A549 (cell line): Measurements from ENCODE around the gene MLKL. TPM values are rescaled to one million over a fixed set of nuclear protein-coding genes. Genes with fewer than 3 reads are reported as not detected.

ENCODE experiments used
- ATAC-seq, 2 experiments: fragments of 200-7000 bp in 1 of 2; fragments of >200 bp in 1 of 2; cut with Nextera tagmentation in 1 of 2; cut with Tn5 transposase in 1 of 2; 3 replicates each; pipeline versions ENCODE4 v1.8.0 to v1.9.1; 2018 to 2020; ENCODE audit warnings: mild to moderate bottlenecking in 1 of 2, moderate library complexity in 1 of 2
- CTCF ChIA-PET: fragments of 300-600 bp; sonication (Branson Sonifier 250); formaldehyde crosslinking; extraction: SDS; loops from one replicate; lab custom pipeline; 2021; ENCODE audit warnings: antibody characterized with exemption, inconsistent platforms; lab: Yijun Ruan, JAX
- POLR2A ChIA-PET: fragments of 350-600 bp; formaldehyde crosslinking; extraction: SDS; loops from one replicate; lab custom pipeline; 2021; ENCODE audit warnings: antibody characterized with exemption, inconsistent platforms; lab: Yijun Ruan, JAX
- DNase-seq, 2 experiments: peaks; one replicate each; pipeline versions ENCODE4 v3.0.0 to v3.0.0-alpha.2; 2011 to 2016; ENCODE audit warnings: low read depth in 1 of 2, low spot score in 1 of 2
- FAIRE-seq: peaks from 2 replicates; lab custom pipeline; 2011; peaks lifted over from hg19 to GRCh38; lab: Jason Lieb, UNC
- H3K27ac ChIP-seq, 2 experiments: fragments of >200 bp; sonication (Bioruptor Twin); formaldehyde crosslinking; 3 replicates each; pipeline ENCODE4 v1.5.1; 2016 to 2017
- H3K4me1 ChIP-seq: fragments of >200 bp; sonication (Bioruptor Twin); formaldehyde crosslinking; 3 replicates; pipeline ENCODE4 v1.6.1; 2016
- H3K4me2 ChIP-seq: fragments of >200 bp; sonication (Bioruptor Twin); formaldehyde crosslinking; 3 replicates; pipeline ENCODE4 v1.6.1; 2016
- H3K4me3 ChIP-seq: fragments of >200 bp; sonication (Bioruptor Twin); formaldehyde crosslinking; 3 replicates; pipeline ENCODE4 v1.5.1; 2016
- H3K9me3 ChIP-seq: fragments of >200 bp; sonication (Bioruptor Twin); formaldehyde crosslinking; 3 replicates; pipeline ENCODE4 v1.6.1; 2016
- BHLHE40 ChIP-seq: IDR thresholded peaks from 2 replicates; pipeline ENCODE4 v1.6.1; 2012; ENCODE audit warnings: low read depth, low read length, inconsistent platforms
- CHD4 ChIP-seq: fragments of 200-600 bp; sonication (generic); IDR thresholded peaks from 2 replicates; pipeline ENCODE4 v1.6.1; 2016; ENCODE audit warnings: antibody characterized with exemption, mild to moderate bottlenecking, borderline replicate concordance
- EHMT2 ChIP-seq: fragments of 200-600 bp; sonication (generic); IDR thresholded peaks from 2 replicates; pipeline ENCODE4 v1.6.1; 2016; ENCODE audit warnings: antibody characterized with exemption, low read depth, mild to moderate bottlenecking, moderate library complexity
- ESRRA ChIP-seq: fragments of 150-350 bp; IDR thresholded peaks from 2 replicates; pipeline ENCODE4 v1.6.1; 2014; ENCODE audit warnings: mild to moderate bottlenecking, low read length, borderline replicate concordance
- FOSL2 ChIP-seq, 2 experiments: fragments of 450-650 bp in 1 of 2; fragments of >200 bp in 1 of 2; sonication (Bioruptor Twin) in 1 of 2; formaldehyde crosslinking; IDR thresholded peaks; 2 replicates each; pipeline versions ENCODE4 v1.5.0 to v1.6.1; 2016 to 2020; ENCODE audit warnings: mild to moderate bottlenecking in 1 of 2, moderate library complexity in 1 of 2
- FOXS1 ChIP-seq: fragments of 250-450 bp; sonication (Bioruptor Pico); IDR thresholded peaks from 2 replicates; pipeline ENCODE4 v1.5.0; 2020; ENCODE audit warnings: mild to moderate bottlenecking, moderate library complexity
- HOXA7 ChIP-seq: fragments of 250-450 bp; sonication (Bioruptor Pico); IDR thresholded peaks from 2 replicates; pipeline ENCODE4 v1.5.0; 2020; ENCODE audit warnings: mild to moderate bottlenecking, moderate library complexity
- HOXB5 ChIP-seq: fragments of 250-450 bp; sonication (Bioruptor Pico); IDR thresholded peaks from 2 replicates; pipeline ENCODE4 v1.5.0; 2020; ENCODE audit warnings: mild to moderate bottlenecking, moderate library complexity
- JUNB ChIP-seq: fragments of >200 bp; sonication (Bioruptor Twin); formaldehyde crosslinking; IDR thresholded peaks from 2 replicates; pipeline ENCODE4 v1.6.1; 2016
- KDM1A ChIP-seq: fragments of 200-600 bp; sonication (generic); IDR thresholded peaks from 2 replicates; pipeline ENCODE4 v1.6.1; 2016; ENCODE audit warnings: low read depth, mild to moderate bottlenecking
- MAFK ChIP-seq: fragments of 450-650 bp; IDR thresholded peaks from 2 replicates; pipeline ENCODE4 v1.6.1; 2014; ENCODE audit not compliant: partially characterized antibody
- NR3C1 ChIP-seq: fragments of >200 bp; sonication (Bioruptor Twin); formaldehyde crosslinking; IDR thresholded peaks from 3 replicates; pipeline ENCODE4 v1.6.1; 2017
- RNF2 ChIP-seq: fragments of 200-600 bp; sonication (generic); IDR thresholded peaks from 2 replicates; pipeline ENCODE4 v1.6.1; 2016; ENCODE audit warnings: low read depth, mild to moderate bottlenecking, antibody characterized with exemption, moderate library complexity, borderline replicate concordance
- TFCP2L1 ChIP-seq: fragments of 250-450 bp; sonication (Bioruptor Pico); IDR thresholded peaks from 2 replicates; pipeline ENCODE4 v1.5.0; 2021; ENCODE audit warnings: mild to moderate bottlenecking
- ZC3H11A ChIP-seq: fragments of 450-650 bp; IDR thresholded peaks from 2 replicates; pipeline ENCODE4 v1.6.1; 2014; ENCODE audit warnings: antibody characterized with exemption, mild to moderate bottlenecking
- ZNF302 ChIP-seq: fragments of 250-450 bp; sonication (Bioruptor Pico); IDR thresholded peaks from 2 replicates; pipeline ENCODE4 v1.9.0; 2021; ENCODE audit warnings: inconsistent platforms, mild to moderate bottlenecking, moderate library complexity
- WGBS: methylation state at CpG from one replicate; pipeline ENCODE4 v1.1.6; 2017; ENCODE audit errors: missing lambda C conversion rate; 5-methylcytosine and 5-hydroxymethylcytosine counted together
- polyA plus RNA-seq, 4 experiments: library from polyadenylated mRNA; depleted of rRNA in 3 of 4; stranded (reverse); fragments of >200 nt; fragmentation: RNase III in 1 of 4; extraction: RNeasy Plus Mini Kit Qiagen cat#74134 plus additional on column Dnase treatment in 1 of 4; gene quantifications; 2 replicates in 3 of 4; 3 replicates in 1 of 4; pipeline ENCODE4 v1.2.3, GENCODE V29; 2011 to 2017
- TF ChIP-seq, protein P1 (sequence below): IDR thresholded peaks from 2 replicates; pipeline ENCODE4 v1.6.1; 2012
- TF ChIP-seq, protein P2 (sequence below): fragments of 250-450 bp; sonication (Bioruptor Pico); IDR thresholded peaks from 2 replicates; pipeline ENCODE4 v1.5.0; 2021; ENCODE audit warnings: mild to moderate bottlenecking, moderate library complexity, borderline replicate concordance
- TF ChIP-seq, protein P3 (sequence below): fragments of 450-650 bp; IDR thresholded peaks from 2 replicates; pipeline ENCODE4 v1.6.1; 2014; ENCODE audit warnings: antibody characterized with exemption
- TF ChIP-seq, protein P4 (sequence below): IDR thresholded peaks from 2 replicates; pipeline ENCODE4 v1.6.1; 2012

The MLKL gene
- polyA plus RNA-seq, 2 of the 4 experiments (the other 2 are of a cell fraction), result 12.6 to 17.9 TPM

DNA sequence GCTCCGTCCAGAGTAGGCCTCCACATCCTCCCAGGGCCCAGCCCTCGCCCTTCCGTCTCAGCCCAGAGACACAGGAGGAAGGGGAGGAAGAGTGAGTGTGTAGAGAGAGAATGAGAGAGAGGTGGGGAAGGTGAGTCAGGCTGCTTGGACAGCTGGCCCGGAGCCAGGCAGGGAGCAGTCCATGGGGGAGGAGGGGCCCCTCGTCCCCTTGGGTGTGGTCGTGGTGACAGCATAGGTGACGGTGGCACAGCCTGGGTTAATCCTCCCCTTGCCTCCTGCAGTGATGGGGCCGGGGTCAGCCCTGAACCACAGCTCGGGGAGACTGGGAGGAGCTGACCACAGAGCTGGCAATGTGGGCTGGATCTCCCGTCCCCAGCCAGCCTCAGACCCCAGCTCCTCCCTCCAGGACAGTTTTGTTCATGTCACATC lies 37.5 kb upstream of the MLKL start (continued):
- TF ChIP-seq, protein P1, sequence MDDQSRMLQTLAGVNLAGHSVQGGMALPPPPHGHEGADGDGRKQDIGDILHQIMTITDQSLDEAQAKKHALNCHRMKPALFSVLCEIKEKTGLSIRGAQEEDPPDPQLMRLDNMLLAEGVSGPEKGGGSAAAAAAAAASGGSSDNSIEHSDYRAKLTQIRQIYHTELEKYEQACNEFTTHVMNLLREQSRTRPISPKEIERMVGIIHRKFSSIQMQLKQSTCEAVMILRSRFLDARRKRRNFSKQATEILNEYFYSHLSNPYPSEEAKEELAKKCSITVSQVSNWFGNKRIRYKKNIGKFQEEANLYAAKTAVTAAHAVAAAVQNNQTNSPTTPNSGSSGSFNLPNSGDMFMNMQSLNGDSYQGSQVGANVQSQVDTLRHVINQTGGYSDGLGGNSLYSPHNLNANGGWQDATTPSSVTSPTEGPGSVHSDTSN, result 0 out of 2 replicates have a peak, but pooled peaks have one; percentile 24
- TF ChIP-seq, protein P2, sequence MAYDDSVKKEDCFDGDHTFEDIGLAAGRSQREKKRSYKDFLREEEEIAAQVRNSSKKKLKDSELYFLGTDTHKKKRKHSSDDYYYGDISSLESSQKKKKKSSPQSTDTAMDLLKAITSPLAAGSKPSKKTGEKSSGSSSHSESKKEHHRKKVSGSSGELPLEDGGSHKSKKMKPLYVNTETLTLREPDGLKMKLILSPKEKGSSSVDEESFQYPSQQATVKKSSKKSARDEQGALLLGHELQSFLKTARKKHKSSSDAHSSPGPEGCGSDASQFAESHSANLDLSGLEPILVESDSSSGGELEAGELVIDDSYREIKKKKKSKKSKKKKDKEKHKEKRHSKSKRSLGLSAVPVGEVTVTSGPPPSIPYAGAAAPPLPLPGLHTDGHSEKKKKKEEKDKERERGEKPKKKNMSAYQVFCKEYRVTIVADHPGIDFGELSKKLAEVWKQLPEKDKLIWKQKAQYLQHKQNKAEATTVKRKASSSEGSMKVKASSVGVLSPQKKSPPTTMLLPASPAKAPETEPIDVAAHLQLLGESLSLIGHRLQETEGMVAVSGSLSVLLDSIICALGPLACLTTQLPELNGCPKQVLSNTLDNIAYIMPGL (CRISPR knock-in tag), result no peak
- TF ChIP-seq FOSL2 (IDR thresholded peaks at IDR 0.05) (0 out of 2 replicates have a peak, but pooled peaks have one; percentile 23), FOSL2 (CRISPR knock-in tag; IDR thresholded peaks at IDR 0.05) (peak; percentile 87), ESRRA (no peak)

DNA sequence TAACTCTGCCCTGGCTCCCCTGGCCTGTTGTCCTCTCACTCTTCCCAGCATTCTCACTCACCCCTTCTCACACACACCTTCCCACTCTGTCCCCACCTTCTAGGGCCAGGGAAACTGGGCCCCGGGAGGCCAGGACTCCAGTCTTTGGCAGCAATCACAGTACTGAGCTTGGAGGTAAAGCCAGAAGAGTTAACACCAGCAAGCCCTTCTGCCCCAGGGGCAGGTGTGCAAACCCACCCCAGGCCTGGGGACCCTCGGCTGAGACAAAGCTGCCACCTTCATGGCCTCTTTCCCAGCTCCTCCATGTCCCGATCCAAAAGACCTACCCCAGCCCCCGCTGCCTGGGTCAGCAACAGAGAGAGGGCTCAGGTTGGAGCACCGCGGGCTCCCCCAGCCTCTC lies 36.9 kb upstream of the MLKL start:
- no peak for FAIRE-seq

DNA sequence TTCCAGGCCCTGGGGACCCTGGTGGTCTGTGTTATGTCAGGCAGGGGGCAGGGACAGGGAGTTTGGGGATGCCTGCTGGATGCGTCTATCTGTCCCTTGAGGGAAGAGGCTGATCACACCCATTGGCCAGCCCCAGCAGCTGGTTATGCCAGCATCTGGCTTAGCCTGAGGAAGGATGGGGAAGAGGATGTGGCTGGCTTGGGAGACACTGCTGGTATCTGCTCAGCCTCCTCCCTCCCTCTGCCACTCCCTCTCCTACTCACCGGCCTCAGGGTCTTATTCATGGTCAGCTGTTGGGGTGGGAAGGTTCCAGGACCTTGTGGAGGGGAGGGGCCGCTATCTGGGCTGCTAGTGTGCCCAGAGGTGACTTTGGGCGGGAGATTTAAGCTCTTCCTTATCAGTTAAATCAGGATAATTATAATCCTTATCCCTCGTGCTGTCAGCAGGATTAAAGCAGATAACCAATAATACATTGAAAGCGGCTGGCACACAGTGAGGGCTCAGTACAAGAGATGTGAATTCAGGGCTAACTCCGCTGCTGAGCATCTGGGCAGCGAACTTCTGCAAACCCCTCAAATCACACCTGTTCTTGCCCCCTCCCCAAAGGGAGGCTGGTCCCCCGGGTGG lies 36.0 kb upstream of the MLKL start:
- POLR2A ChIA-PET, result no interaction called here
- no peak overlapping the region for H3K4me3 ChIP-seq
- H3K4me1 ChIP-seq, result peaks cover 70% of the 10 kb centered on the region
- peak overlapping the region; percentile 64; the same call in 2 of the 3 replicates for H3K4me2 ChIP-seq
- H3K27ac ChIP-seq, result peak overlapping the region; percentile 91; a peak in 5 of 6 replicates
- DNase-seq, result no peak
- ATAC-seq, result no peak
- no peak for FAIRE-seq
- no peak for TF ChIP-seq FOXS1 (CRISPR knock-in tag)
- no peak for TF ChIP-seq ESRRA
- TF ChIP-seq JUNB, result no peak
- no peak for TF ChIP-seq BHLHE40
- TF ChIP-seq MAFK, result no peak
- no peak for TF ChIP-seq EHMT2
- no peak for TF ChIP-seq ZC3H11A
- no peak for TF ChIP-seq ZNF302
- WGBS, result 78% methylated on average over 9 of the region's 9 CpGs
- H3K9me3 ChIP-seq, result no peaks in the 10 kb centered on the region
- CTCF ChIA-PET, result interaction anchor here (0.6 to 7.1 kb wide), 6 partner anchors 8 to 126 kb away, joined by 3 to 43 read pairs (median 3); partner anchors contain the start of gene FA2H

More for the DNA sequence above, 36.9 kb upstream of the MLKL start:
- Histone ChIP-seq H3K4me1 (peaks cover 79% of the 10 kb centered on the region), H3K27ac (peak overlapping the region; percentile 91), H3K4me2 (peak overlapping the region; percentile 64), H3K4me3 (no peak overlapping the region), H3K9me3 (no peaks in the 10 kb centered on the region)
- TF ChIP-seq RNF2, result no peak
- TF ChIP-seq, protein P3, sequence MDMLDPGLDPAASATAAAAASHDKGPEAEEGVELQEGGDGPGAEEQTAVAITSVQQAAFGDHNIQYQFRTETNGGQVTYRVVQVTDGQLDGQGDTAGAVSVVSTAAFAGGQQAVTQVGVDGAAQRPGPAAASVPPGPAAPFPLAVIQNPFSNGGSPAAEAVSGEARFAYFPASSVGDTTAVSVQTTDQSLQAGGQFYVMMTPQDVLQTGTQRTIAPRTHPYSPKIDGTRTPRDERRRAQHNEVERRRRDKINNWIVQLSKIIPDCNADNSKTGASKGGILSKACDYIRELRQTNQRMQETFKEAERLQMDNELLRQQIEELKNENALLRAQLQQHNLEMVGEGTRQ, result no peak
- ChIA-PET POLR2A (no interaction called here), CTCF (interaction anchor here (1.0 to 7.8 kb wide), 8 partner anchors 11 to 125 kb away, joined by 3 to 55 read pairs (median 7); partner anchors contain the start of gene FA2H)
- ATAC-seq (no peak), DNase-seq (no peak)
- WGBS, result 92% methylated on average over 6 of the region's 6 CpGs

DNA sequence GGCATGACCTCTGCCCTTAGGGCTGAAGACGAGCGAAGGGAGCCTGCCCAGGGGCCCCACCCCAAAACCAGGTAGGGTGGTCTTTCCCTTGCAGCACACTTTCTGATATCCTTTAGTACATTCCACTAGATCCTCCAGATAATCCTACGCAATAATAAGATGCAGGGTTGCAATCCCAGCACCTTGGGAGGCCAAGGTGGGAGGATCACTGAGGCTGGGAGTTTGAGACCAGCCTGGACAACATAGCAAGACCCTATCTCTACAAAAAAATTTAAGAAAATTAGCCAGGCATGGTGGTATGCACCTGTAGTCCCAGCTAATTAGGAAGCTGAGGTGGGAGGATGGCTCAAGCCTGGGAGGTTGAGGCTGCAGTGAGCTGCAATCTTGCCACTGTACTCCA lies 34.9 kb upstream of the MLKL start:
- TF ChIP-seq KDM1A (no peak), TFCP2L1 (no peak), EHMT2 (no peak), CHD4 (no peak), HOXB5 (no peak), MAFK (no peak), NR3C1 (no peak), HOXA7 (CRISPR knock-in tag) (no peak)
- TF ChIP-seq, protein P4, sequence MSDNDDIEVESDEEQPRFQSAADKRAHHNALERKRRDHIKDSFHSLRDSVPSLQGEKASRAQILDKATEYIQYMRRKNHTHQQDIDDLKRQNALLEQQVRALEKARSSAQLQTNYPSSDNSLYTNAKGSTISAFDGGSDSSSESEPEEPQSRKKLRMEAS, result no peak
- Histone ChIP-seq H3K4me3 (no peak overlapping the region), H3K4me1 (peaks cover 64% of the 10 kb centered on the region), H3K27ac (peak overlapping the region; percentile 31 to 91; a peak in 4 of 6 replicates), H3K4me2 (no peak overlapping the region), H3K9me3 (no peaks in the 10 kb centered on the region)
- ChIA-PET CTCF (interaction anchor here (0.8 to 7.1 kb wide), 4 partner anchors 9 to 127 kb away, joined by 3 to 43 read pairs (median 3); no protein-coding TSS in a partner anchor), POLR2A (no interaction called here)
- no peak for FAIRE-seq
- 94% methylated on average over 3 of the region's 3 CpGs for WGBS
- ATAC-seq, result no peak
- no peak for DNase-seq
